NB4 (cell line): ENCODE data around the gene SOS2.

Source experiments
- MYC ChIP-seq: IDR thresholded peaks from 2 replicates; pipeline ENCODE4 v1.6.1; 2011; ENCODE audit warnings: low read depth, low read length
- POLR2A ChIP-seq: IDR thresholded peaks from 2 replicates; pipeline ENCODE4 v1.6.1; 2011; ENCODE audit warnings: mild to moderate bottlenecking; ENCODE audit not compliant: insufficient read length; ENCODE audit errors: extremely low read depth
- TF ChIP-seq, protein P1 (sequence below): IDR thresholded peaks from one replicate; pipeline ENCODE4 v1.5.1; 2012; ENCODE audit warnings: low read depth, low read length
- TF ChIP-seq, protein P2 (sequence below): IDR thresholded peaks from 2 replicates; pipeline ENCODE4 v1.6.1; 2011; ENCODE audit warnings: low read depth, low read length

DNA sequence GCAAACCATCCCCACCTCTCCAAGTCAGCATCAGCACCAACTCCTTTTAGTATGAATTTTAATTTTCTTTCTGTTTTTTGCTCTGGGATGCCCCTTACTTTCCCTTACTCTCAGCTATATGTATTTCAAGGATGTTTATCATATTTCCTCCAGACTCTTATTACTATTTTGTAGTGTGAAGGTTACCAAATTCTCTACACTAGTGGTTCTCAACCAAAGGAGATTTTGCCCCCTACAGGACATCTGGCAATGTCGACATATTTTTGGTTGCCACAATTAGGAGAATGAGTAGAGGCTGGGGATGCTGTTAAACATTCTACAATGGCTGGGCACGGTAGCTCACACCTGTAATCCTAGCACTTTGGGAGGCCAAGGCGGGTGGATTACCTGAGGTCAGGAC is 29.1 kb upstream of the SOS2 start:
- TF ChIP-seq, protein P1, sequence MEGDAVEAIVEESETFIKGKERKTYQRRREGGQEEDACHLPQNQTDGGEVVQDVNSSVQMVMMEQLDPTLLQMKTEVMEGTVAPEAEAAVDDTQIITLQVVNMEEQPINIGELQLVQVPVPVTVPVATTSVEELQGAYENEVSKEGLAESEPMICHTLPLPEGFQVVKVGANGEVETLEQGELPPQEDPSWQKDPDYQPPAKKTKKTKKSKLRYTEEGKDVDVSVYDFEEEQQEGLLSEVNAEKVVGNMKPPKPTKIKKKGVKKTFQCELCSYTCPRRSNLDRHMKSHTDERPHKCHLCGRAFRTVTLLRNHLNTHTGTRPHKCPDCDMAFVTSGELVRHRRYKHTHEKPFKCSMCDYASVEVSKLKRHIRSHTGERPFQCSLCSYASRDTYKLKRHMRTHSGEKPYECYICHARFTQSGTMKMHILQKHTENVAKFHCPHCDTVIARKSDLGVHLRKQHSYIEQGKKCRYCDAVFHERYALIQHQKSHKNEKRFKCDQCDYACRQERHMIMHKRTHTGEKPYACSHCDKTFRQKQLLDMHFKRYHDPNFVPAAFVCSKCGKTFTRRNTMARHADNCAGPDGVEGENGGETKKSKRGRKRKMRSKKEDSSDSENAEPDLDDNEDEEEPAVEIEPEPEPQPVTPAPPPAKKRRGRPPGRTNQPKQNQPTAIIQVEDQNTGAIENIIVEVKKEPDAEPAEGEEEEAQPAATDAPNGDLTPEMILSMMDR, result peak; percentile 50
- TF ChIP-seq POLR2A, result no peak
- TF ChIP-seq MYC, result no peak
- TF ChIP-seq, protein P2, sequence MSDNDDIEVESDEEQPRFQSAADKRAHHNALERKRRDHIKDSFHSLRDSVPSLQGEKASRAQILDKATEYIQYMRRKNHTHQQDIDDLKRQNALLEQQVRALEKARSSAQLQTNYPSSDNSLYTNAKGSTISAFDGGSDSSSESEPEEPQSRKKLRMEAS, result no peak
